Medulla oblongata (tissue), 1 donor: ENCODE data around the gene ZFAND5.

Experiments
- DNase-seq: peaks from one replicate; pipeline ENCODE4 v3.0.0-alpha.2; 2015; ENCODE audit errors: extremely low spot score

Gene ZFAND5

DNA sequence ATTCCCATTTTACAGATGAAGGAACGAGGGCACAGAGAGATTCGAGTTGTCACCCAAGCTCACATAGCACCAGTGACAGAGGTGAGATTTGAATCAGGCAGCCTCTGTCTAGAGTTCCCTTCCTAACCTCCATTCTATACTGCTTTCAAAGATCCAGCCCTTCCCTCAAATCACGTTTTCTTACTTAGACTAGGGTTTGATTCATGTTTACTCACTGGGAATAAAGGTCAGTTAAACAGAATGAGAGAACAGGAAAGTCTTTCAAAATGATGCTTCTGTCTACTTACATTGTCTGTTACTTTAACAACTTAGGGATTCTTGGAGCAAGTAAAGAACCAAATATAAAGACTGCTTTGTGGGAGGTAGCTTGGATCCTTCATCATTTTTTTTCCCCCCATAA, 40.0 kb downstream of the ZFAND5 start:
- no peak for DNase-seq

DNA sequence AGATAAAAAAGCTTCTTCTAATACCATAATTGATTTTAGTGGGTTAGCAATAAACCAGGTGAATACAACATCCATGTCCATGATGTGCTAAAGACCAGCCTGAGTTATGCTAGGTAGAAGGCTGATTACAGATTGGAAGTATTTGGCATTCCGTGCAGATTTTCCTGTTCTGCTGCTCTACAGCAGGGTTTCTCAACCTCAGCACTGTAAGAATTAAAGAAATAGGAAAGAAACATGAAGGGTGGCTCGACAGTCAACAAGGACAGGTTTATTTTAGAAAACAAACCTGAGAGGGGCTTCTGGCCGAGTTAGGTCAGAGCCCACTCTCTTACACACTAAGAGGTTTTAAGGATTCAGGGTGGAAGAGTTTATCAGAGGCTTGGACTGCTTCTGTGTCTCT, 42.3 kb downstream of the ZFAND5 start:
- DNase-seq = no peak

DNA sequence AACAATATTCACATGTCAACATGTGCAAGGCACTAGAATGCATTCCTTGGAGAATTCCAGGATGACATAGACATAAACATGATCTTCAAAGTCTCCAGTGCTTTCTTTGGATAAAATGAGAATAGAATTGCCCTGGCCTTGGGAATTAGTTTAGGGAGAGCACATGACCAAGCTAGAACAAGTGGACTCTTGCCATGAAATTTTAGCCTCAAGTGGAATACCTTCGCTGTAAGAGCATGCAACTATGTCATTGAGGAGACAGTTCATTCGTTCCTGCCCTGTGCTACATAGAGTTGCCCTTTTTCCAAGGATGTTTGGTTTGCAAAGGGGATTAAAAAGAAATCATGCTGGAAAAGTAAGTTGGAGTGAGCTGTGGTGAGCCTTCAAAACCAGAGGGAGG, 42.7 kb downstream of the ZFAND5 start:
- no peak for DNase-seq

DNA sequence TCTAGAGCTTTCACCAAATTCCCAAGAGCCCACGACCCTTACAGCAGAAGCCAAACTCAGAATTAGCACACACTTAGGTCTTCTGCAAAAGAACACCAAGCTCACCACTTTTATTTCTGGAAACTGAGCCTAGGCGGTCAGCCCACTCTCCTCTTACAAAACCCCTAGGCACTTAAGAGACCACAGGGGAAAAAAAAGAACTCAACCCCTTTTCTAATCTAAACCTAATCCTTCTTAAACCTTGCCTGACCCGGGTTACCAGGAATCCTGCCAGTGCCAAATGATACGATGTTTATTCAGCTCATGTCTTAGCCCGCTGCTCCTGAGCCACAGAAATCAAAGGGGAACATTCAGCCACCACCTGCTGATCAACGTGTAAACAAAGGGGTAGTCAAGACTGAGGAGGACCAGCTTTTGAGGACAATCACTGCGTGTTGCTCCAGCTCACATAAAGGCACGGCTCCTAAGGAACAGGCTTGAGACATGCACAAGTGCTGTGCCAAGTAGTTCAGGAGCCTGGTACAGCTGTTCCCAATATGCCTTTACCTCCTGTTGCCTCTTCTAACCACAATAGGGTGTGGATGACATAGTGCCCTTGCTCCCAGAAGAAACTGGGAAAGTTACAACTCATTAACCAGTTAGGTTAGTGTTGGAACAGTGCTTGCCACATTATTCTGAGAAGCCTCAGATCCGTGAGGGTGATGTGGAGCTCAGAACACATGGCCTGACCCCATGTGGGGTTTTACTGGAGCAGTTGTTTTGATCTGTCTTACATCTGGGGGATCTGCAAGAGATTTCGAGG, 49.3 kb downstream of the ZFAND5 start:
- DNase-seq = peak; percentile 63

DNA sequence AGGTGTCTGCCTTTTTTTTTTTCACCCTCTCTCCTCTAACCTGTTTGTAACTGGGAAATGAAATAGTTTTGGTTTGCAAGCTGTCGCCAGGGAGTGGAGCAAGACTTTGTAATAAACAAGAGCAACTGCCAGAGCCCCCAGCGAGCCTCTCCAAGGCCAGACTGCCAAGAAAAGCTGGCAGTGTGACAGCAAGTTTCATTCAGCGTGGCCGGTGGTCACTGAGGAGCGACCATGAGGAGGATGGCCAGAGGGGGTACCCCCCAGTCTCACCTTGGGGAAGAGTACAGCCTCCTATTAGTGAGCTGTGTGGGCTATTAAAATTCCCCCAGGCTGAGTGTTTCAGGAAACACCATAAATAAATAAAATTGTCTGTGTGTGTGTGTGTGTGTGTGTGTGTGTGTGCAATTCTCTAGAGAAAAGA, 49.9 kb downstream of the ZFAND5 start:
- DNase-seq = peak; percentile 75

DNA sequence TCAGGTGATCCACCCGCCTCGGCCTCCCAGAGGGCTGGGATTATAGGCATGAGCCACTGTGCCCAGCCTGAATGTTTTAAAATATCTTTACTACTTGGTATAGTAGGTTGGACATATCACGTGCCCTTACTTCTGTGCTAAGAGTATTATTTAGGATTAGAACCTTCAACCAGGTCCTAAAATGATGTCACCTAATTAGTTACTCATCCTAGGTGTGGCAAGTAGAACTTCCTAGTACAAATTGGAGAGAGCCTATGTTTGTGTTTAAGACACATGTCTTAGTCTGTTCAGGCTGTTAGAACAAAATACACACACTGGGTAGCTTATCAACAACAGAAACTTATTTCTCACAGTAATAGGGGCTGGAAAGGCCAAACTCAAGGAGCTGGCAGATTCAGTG, 51.5 kb downstream of the ZFAND5 start:
- no peak for DNase-seq

DNA sequence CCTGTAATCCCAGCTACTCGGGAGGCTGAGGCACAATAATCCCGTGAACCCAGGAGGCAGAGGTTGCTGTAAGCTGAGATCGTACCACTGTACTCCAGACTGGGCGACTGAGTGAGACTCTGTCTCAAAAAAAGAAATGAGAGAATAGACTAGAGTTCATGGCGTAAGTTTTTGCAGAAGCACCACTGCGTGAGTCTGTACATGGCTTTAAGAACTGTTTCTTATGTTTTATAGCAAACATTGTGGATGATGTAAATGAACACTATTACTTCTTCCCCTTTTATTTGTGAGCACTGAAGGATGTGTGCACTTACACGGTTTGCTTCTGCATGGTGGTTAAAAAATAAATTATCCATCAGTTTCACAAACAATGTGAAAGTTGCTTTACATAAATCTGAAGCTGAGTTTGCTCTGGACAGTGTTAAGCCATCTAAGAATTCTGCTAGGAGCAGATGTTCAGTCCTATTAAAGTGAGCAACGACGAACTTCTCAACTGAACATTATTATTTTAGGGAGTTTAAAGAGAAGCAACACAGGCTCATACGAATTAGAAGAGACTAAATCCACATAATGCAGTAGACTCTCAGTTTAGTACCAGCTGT, 52.5 kb downstream of the ZFAND5 start:
- DNase-seq = no peak

DNA sequence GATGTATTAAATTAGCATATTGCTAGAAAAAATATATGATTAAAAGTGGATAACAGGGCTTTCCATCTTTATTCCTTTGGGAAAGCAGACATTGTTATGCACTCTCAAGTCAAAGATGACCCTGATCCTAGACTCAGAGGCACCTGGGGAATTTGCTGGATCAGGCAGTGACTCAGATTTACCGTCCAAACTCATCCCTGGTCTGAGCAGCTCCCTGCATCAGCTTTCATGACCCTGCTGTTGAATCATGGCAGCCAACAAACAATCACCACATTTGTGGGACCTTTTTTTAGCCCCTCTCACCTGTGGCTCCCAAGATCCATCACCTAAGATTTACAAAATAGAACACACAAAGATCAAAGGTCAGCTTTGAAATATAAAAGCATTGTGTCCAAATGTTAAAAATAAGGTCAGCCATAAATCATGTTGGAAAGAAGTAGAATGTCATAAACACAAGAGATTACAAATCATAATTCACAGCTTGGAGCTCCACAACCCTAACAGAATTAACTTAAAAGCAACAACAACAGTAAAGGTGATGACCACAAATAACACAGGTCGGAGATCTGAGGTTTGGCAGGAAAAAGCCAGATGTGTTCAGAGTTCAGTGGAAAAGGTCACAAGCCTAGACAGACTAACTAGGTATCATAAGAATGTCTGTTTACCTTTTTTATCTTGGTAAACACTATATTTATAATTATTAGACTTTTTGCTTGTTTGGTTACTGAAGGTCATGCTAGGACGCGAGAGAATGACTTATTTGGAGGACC, 55.5 kb downstream of the ZFAND5 start:
- no peak for DNase-seq

DNA sequence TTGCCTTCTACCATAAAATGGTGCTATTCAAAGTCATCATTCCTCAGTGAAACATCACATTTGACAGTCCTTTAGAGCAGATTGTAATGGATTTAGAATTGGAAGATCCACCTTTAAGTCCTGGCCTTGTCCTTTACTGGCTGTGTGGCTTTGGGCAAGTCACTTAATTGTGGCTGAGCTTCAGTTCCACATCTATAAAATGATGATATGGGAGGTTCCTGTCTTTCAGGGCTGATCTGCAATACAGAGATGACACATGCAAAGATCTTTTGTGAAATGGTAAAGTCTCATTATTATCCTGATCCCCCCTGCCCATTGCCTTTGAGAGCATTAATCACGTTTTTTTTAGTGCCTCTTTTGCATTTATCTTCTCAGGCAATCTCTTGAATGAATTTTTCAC, 58.2 kb downstream of the ZFAND5 start:
- DNase-seq = no peak

DNA sequence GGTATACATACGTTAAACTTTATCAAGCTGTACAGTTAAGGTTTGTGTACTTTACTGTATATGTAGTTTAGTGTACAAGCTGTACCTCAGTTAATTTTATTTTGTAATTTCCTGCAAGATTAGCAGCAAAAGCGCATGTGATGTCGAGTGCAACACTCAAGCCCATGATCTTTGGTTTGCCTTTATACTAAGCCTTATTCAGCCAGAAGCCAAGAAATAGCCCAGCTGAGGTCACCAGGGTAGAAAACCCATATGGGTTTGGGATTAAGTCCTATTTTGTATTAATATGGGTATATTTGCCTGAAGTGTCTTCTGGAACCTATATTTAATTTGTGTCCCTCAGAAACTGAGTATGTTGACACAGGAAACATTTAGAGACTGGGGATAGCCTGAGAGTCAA, 59.3 kb downstream of the ZFAND5 start:
- no peak for DNase-seq

DNA sequence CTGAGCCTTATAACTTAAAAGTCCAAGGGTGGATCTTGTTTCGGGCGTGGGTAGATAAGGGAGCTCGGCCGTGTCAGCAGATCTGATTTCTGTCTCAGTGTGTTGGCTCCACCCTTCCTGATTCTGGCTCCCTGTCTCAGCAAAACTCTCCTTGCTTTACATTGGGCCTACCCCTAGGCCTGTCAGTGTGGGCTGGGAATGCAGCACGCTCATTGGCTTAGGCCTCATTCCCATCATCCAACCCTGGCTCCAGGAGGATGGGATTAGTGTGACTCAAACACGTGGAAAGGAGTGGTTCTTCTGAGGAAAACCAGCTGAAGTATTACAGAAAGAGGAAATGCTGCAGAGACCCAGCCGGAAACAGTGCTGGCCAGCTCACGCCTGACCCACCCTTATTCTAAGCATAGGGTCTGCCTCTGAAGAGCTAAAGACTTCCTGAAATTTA, 59.9 kb downstream of the ZFAND5 start:
- DNase-seq = peak; percentile 89

DNA sequence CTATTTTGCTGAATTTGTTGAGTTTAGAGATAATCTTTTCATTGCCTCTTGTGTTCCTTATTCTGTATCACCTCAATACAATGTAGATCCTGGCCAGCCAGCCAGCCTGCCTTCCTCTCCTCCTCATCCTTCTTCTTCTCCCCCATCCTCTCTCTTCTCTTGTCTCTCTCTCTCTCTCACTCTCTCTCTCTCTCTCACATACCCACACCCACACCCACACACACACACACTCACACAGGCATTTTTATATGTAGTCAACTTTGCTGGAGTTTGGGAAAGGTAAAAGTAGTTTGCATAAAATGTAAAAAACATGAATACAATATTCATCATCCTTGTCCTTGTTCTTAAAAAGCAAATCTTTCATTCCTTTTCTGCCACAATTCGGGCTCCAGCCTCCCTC, 60.5 kb downstream of the ZFAND5 start:
- no peak for DNase-seq
